ENCODE measurements around the gene ALDH5A1. TPM values are rescaled to one million over a fixed set of nuclear protein-coding genes. Genes with fewer than 3 reads are reported as not detected.
A peak's percentile ranks its signal among the peaks of the same experiment; 100 is the strongest.

The ALDH5A1 gene
- total RNA-seq, 4 donors from 2014 or later: 4.1 to 12.1 (median 7.9) TPM

- no peak overlapping the region for H3K27ac ChIP-seq
- H3K4me1 ChIP-seq: no peaks in the 10 kb centered on the region
- H3K27me3 ChIP-seq: no peaks in the 10 kb centered on the region
- DNase-seq: no peak
- intact Hi-C loops (cut with DNase I; ENCODE audit: low total_unique reads) (no loop called here), in situ Hi-C loops (cut with MboI; ENCODE audit: low pct_ligation_motif_present in 1 of 4, low pct_unique_long_range_greater_than_20kb in 1 of 4, low sequenced_read_pairs in 3 of 4) (loop anchor here in 1 of 4 donors (10.0 kb wide), 1 partner anchor 90 kb away; no protein-coding TSS in a partner anchor)
- 69 to 89% methylated on average over 3 of the region's 3 CpGs for WGBS, 2 donors (ENCODE audit: low coverage in 1 of 2)
- TF ChIP-seq, protein P1, sequence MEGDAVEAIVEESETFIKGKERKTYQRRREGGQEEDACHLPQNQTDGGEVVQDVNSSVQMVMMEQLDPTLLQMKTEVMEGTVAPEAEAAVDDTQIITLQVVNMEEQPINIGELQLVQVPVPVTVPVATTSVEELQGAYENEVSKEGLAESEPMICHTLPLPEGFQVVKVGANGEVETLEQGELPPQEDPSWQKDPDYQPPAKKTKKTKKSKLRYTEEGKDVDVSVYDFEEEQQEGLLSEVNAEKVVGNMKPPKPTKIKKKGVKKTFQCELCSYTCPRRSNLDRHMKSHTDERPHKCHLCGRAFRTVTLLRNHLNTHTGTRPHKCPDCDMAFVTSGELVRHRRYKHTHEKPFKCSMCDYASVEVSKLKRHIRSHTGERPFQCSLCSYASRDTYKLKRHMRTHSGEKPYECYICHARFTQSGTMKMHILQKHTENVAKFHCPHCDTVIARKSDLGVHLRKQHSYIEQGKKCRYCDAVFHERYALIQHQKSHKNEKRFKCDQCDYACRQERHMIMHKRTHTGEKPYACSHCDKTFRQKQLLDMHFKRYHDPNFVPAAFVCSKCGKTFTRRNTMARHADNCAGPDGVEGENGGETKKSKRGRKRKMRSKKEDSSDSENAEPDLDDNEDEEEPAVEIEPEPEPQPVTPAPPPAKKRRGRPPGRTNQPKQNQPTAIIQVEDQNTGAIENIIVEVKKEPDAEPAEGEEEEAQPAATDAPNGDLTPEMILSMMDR (IDR thresholded peaks at IDR 0.05): no peak
- TF ChIP-seq POLR2A (IDR thresholded peaks at IDR 0.05) (no peak), POLR2AphosphoS5 (IDR thresholded peaks at IDR 0.05) (no peak), EP300 (IDR thresholded peaks at IDR 0.05; ENCODE audit: low read depth) (no peak)
- no peaks in the 10 kb centered on the region for H3K9me3 ChIP-seq
- no peak overlapping the region for H3K4me3 ChIP-seq
- H3K36me3 ChIP-seq: no peaks in the 10 kb centered on the region
These were observed 29.6 kb downstream of the ALDH5A1 start for GRCh38 chr6:24524329-24524728.

DNA sequence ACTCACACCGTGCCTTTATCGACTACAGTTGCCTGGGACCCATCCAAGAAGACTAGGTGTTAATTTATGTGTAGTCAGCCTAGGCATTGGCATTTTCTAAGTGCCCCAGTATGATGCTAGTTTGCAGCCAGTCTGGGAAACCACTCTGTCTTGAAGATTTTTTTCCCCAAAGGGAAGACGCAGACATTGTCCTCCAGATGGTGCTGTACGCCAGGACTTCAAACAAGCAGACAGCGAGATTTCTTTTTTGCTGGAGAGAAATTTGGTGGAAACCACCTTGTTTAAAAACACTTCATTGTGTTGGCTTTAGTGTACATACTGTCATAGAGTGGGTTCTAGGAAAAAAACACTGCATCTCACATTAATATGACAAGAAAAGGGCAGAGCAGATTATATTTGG, 30.0 kb downstream of the ALDH5A1 start:
- in situ Hi-C loops (cut with MboI; ENCODE audit: low pct_ligation_motif_present in 1 of 4, low pct_unique_long_range_greater_than_20kb in 1 of 4, low sequenced_read_pairs in 3 of 4): loop anchor here in 1 of 4 donors (10.0 kb wide), 1 partner anchor 90 kb away; no protein-coding TSS in a partner anchor
- Histone ChIP-seq H3K4me1 (no peaks in the 10 kb centered on the region), H3K9me3 (no peaks in the 10 kb centered on the region), H3K27ac (no peak overlapping the region), H3K4me3 (no peak overlapping the region), H3K36me3 (no peaks in the 10 kb centered on the region), H3K27me3 (no peaks in the 10 kb centered on the region)
- TF ChIP-seq, protein P1 (IDR thresholded peaks at IDR 0.05): peak in 4 of 5 experiments; percentile 23 to 43 (median 27)
- TF ChIP-seq POLR2A (IDR thresholded peaks at IDR 0.05): no peak
- WGBS, 2 donors (ENCODE audit: low coverage in 1 of 2): 65% methylated on average over 5 of the region's 5 CpGs; no CpG with 5 or more reads in 1 of the 2 donors
- intact Hi-C loops (cut with DNase I; ENCODE audit: low total_unique reads): no loop called here
- no peak for DNase-seq

GRCh38 chr6:24529985-24530384, 35.2 kb downstream of the ALDH5A1 start:
- H3K4me1 ChIP-seq: no peaks in the 10 kb centered on the region
- WGBS, 2 donors (ENCODE audit: low coverage in 1 of 2): 75 to 96% methylated on average over 1 of the region's 1 CpG
- DNase-seq: no peak
- in situ Hi-C loops (cut with MboI; ENCODE audit: low pct_ligation_motif_present in 1 of 4, low pct_unique_long_range_greater_than_20kb in 1 of 4, low sequenced_read_pairs in 3 of 4): loop anchor here in 1 of 4 donors (10.0 kb wide), 1 partner anchor 95 kb away; no protein-coding TSS in a partner anchor
- no peaks in the 10 kb centered on the region for H3K9me3 ChIP-seq
- no peaks in the 10 kb centered on the region for H3K27me3 ChIP-seq
- H3K27ac ChIP-seq: no peak overlapping the region
- H3K36me3 ChIP-seq: peaks cover 0 to 4% (median 0%) of the 10 kb centered on the region in 4 donors
- TF ChIP-seq POLR2A (IDR thresholded peaks at IDR 0.05): no peak
- no peak for TF ChIP-seq EP300 (IDR thresholded peaks at IDR 0.05; ENCODE audit: low read depth)
- no peak for TF ChIP-seq POLR2AphosphoS5 (IDR thresholded peaks at IDR 0.05)
- TF ChIP-seq, protein P1 (IDR thresholded peaks at IDR 0.05): no peak
- intact Hi-C loops (cut with DNase I; ENCODE audit: low total_unique reads): no loop called here
- no peak overlapping the region for H3K4me3 ChIP-seq

DNA sequence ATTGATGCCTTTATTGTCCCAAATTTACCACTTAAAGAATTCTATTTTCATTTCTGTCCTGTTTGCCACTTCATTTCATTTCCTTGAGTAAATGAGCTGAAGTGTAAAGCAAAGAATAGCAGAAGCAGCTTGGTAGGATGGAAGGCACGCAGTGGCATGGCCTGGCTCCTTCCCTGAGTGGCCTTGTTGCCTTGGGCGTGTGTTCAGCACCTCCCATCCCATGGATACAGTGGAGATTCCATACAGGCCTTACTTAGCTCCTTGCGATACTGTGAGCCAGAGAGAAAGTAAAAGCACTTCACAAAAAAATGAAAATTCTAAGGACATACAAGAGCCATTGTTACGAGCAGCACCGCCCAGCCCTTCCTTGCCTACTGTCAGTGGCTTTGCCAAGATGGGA, 39.6 kb downstream of the ALDH5A1 start:
- no peak for DNase-seq
- H3K9me3 ChIP-seq: no peaks in the 10 kb centered on the region
- H3K36me3 ChIP-seq: peaks cover 0 to 4% (median 0%) of the 10 kb centered on the region in 4 donors
- intact Hi-C loops (cut with DNase I; ENCODE audit: low total_unique reads): no loop called here
- 93% methylated on average over 2 to 5 of the region's 5 CpGs for WGBS, 2 donors (ENCODE audit: low coverage in 1 of 2)
- no peak overlapping the region for H3K4me3 ChIP-seq
- in situ Hi-C loops (cut with MboI; ENCODE audit: low pct_ligation_motif_present in 1 of 4, low pct_unique_long_range_greater_than_20kb in 1 of 4, low sequenced_read_pairs in 3 of 4): no loop called here
- H3K4me1 ChIP-seq: no peaks in the 10 kb centered on the region
- H3K27ac ChIP-seq: no peak overlapping the region
- TF ChIP-seq, protein P1 (IDR thresholded peaks at IDR 0.05): no peak
- TF ChIP-seq EP300 (IDR thresholded peaks at IDR 0.05; ENCODE audit: low read depth): no peak
- no peak for TF ChIP-seq POLR2AphosphoS5 (IDR thresholded peaks at IDR 0.05)
- no peak for TF ChIP-seq POLR2A (IDR thresholded peaks at IDR 0.05)
- H3K27me3 ChIP-seq: no peaks in the 10 kb centered on the region

Data from transverse colon (tissue), 4 donors.